22Rv1 (cell line): ENCODE results near the gene TTLL9.

Experiments
- ZFX ChIP-seq: fragments of 450-650 bp; IDR thresholded peaks from 2 replicates; pipeline ENCODE4 v1.6.1; 2017; ENCODE audit warnings: antibody characterized with exemption, borderline replicate concordance
- TF ChIP-seq, protein P1 (sequence below): fragments of 450-650 bp; IDR thresholded peaks from 2 replicates; pipeline ENCODE4 v1.5.1; 2017; ENCODE audit warnings: mild to moderate bottlenecking

DNA sequence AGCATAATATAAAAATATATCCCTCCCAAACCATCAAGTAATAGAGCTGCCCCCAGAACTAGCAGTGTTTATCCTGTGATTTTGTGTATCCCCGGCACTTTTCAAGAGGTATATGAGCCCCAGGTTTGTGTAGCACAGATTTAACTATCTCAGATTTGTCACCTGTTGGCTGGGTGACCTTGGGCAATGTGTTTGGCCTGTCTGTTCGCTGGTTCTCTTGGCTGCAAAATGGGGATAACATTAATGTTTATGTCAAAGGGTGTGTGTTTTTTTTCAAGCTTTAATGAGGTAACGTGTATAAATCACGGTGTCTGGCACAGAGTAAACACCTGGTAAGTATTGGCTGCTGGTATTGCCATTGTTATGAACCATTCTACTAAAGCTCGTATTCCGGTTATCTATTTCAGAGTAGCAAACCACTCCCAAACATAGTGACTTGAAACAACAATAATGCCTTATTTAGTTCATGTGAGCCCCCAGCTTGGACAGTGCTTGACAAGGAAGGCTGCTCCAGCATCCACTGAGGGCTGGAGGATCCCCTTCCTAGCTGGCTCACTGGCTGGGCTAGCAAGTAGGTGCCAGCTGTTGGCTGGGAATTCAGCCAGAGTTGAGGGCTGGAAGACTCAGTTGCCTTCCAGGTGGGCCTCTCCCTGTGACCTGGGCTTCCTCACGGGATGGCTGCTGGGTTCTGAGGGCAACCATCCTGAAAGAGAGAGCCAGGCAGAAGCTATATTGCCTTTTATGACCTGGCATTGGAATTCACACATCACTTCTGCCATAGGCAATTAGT, 45.3 kb downstream of the TTLL9 start:
- TF ChIP-seq, protein P1, sequence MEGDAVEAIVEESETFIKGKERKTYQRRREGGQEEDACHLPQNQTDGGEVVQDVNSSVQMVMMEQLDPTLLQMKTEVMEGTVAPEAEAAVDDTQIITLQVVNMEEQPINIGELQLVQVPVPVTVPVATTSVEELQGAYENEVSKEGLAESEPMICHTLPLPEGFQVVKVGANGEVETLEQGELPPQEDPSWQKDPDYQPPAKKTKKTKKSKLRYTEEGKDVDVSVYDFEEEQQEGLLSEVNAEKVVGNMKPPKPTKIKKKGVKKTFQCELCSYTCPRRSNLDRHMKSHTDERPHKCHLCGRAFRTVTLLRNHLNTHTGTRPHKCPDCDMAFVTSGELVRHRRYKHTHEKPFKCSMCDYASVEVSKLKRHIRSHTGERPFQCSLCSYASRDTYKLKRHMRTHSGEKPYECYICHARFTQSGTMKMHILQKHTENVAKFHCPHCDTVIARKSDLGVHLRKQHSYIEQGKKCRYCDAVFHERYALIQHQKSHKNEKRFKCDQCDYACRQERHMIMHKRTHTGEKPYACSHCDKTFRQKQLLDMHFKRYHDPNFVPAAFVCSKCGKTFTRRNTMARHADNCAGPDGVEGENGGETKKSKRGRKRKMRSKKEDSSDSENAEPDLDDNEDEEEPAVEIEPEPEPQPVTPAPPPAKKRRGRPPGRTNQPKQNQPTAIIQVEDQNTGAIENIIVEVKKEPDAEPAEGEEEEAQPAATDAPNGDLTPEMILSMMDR = no peak
- TF ChIP-seq ZFX = no peak
